HL-60 (cell line): Measurements from ENCODE around the gene PIWIL4.

ENCODE experiments used
- CTCF ChIP-seq: IDR thresholded peaks from one replicate; pipeline ENCODE4 v1.5.1; 2011; ENCODE audit warnings: low read length, control low read depth, inconsistent platforms; ENCODE audit not compliant: insufficient read depth
- POLR2AphosphoS5 ChIP-seq: IDR thresholded peaks from 2 replicates; pipeline ENCODE4 v1.6.1; 2012; ENCODE audit warnings: low read depth

DNA sequence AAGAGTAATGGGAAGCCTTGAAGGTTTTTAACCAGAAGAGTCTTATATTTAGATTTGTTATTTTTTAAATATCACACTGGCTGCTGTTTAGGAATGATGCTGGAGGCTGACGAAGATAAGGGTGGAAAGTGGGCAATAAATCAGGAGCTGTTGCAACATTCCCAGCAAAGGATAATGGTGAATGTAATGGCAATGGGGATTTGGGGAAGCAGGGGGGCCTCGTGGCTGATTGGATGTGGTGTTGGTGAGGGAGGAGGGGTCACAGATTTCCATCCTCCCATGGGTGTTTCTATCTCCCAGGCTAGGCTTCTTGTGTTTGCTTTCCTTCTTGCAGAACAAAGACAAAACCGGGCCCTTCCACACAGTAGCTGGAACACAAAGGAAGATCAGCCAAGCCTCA is 80.8 kb downstream of the PIWIL4 start:
- TF ChIP-seq CTCF (no peak), POLR2AphosphoS5 (no peak)
